GM12891 (cell line): ENCODE data around the gene CES3. TPM values are rescaled to one million over a fixed set of nuclear protein-coding genes. Genes with fewer than 3 reads are reported as not detected.

Source experiments
- DNase-seq: peaks from one replicate; pipeline ENCODE4 v3.0.0; 2011; ENCODE audit warnings: low spot score; ENCODE audit not compliant: insufficient read length
- FAIRE-seq: peaks from 2 replicates; lab custom pipeline; 2011; peaks lifted over from hg19 to GRCh38; lab: Jason Lieb, UNC
- PAX5 ChIP-seq: IDR thresholded peaks from 2 replicates; pipeline ENCODE4 v1.6.1; 2011; ENCODE audit warnings: low read length, moderate library complexity, mild to moderate bottlenecking; ENCODE audit not compliant: insufficient read depth, severe bottlenecking
- POLR2A ChIP-seq: IDR thresholded peaks from 2 replicates; pipeline ENCODE4 v1.6.1; 2011; ENCODE audit warnings: low read depth, low read length, control low read depth
- POLR2AphosphoS5 ChIP-seq: IDR thresholded peaks from 2 replicates; pipeline ENCODE4 v1.6.1; 2011; ENCODE audit warnings: low read depth, low read length, control low read depth
- POU2F2 ChIP-seq: IDR thresholded peaks from 2 replicates; pipeline ENCODE4 v1.6.1; 2011; ENCODE audit warnings: low read depth, mild to moderate bottlenecking, control low read depth, low read length, moderate library complexity
- SPI1 ChIP-seq: IDR thresholded peaks from 2 replicates; pipeline ENCODE4 v1.6.1; 2011; ENCODE audit warnings: low read depth, low read length, control low read depth
- TAF1 ChIP-seq: IDR thresholded peaks from 2 replicates; pipeline ENCODE4 v1.6.1; 2011; ENCODE audit warnings: low read depth, low read length, control low read depth
- polyA plus RNA-seq: library from polyadenylated mRNA; unstranded; fragments of >200 nt; gene quantifications from one replicate; pipeline ENCODE4 v1.2.1, GENCODE V29; 2012; ENCODE audit warnings: low read depth, missing spikeins, inconsistent platforms; ENCODE audit not compliant: missing spikeins

Gene CES3, protein sequence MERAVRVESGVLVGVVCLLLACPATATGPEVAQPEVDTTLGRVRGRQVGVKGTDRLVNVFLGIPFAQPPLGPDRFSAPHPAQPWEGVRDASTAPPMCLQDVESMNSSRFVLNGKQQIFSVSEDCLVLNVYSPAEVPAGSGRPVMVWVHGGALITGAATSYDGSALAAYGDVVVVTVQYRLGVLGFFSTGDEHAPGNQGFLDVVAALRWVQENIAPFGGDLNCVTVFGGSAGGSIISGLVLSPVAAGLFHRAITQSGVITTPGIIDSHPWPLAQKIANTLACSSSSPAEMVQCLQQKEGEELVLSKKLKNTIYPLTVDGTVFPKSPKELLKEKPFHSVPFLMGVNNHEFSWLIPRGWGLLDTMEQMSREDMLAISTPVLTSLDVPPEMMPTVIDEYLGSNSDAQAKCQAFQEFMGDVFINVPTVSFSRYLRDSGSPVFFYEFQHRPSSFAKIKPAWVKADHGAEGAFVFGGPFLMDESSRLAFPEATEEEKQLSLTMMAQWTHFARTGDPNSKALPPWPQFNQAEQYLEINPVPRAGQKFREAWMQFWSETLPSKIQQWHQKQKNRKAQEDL
- 0.50 TPM for polyA plus RNA-seq

DNA sequence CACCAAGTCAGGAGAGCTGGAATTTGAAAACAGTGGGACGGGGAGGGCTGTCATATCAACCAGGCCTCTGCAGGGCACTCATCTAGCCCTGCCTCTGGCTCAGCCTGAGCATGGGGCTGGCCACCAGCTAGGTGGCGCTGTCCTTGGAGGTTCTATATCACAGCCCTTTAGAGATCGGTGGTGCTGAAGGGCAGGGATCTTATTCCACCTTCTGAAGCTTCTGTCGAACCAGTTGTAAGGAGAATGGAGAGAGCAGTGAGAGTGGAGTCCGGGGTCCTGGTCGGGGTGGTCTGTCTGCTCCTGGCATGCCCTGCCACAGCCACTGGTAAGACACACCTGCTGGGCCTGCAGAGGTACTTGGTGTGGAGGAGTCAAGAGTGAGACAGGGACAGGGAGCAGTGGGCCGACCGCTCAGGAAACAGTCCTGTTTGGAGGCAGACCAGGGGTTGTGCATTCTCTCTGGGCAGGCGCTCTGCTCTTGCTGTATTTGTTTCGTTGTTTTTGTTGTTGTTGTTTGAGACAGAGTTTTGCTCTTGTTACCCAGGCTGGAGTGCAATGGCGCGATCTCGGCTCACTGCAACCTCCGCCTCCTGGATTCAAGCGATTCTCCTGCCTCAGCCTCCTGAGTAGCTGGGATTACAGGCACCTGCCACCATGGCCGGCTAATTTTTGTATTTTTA is at the start of gene CES3:
Gene CES3 (plus strand): TSS at position 202 of the 680 bp plus-strand sequence. CDS start 42 bp downstream, at position 244.
- FAIRE-seq (peak; percentile 78), DNase-seq (peak; percentile 66)
- TF ChIP-seq POU2F2 (no peak), PAX5 (no peak), POLR2AphosphoS5 (no peak), SPI1 (no peak), TAF1 (no peak)

DNA sequence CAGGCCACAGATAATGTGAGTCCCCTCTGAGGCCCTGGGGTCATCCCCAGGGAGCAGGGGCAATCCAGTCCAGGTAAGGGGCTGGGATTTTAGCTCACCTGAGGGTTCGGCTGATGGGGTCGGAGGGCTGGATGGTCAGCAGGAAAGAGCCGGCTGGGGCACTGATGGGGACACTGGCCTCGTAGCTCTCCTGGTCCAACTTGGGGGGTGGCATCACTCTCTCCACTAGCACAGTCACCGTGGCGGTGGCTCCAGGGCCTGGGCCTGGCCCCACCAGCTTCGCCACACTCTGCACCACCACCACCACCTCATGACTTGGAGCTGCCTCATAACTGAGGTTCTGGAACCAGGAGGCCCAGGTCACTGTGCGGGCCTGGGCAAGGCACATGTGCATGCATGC is 49.3 kb upstream of the CES3 start:
- no peak for FAIRE-seq
- no peak for DNase-seq
- TF ChIP-seq POU2F2 (no peak), PAX5 (no peak), SPI1 (no peak), POLR2A (no peak), TAF1 (no peak), POLR2AphosphoS5 (no peak)

DNA sequence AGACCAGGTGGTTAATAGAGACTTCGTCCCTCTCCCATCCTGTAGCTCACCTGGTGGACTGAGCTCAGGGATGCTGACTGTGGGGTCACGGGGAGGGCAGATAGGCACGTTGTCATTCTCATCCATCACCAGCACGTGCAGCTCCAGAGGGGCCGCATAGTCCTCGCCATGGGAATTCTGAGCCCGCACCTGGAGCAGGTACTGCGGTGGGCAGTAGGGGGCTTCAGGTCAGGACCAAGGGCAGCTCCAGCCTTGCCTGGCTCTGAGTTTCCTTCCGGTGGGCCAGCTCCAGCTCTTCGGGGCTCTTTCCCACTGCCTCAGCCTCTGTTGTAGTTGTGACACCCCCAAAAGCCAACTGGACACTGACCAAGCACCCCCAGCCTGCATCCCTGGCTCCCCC is 48.0 kb upstream of the CES3 start:
- DNase-seq (no peak), FAIRE-seq (no peak)
- no peak for TF ChIP-seq TAF1
- TF ChIP-seq PAX5, result no peak
- no peak for TF ChIP-seq SPI1
- no peak for TF ChIP-seq POU2F2
- TF ChIP-seq POLR2A, result no peak
- TF ChIP-seq POLR2AphosphoS5, result no peak

DNA sequence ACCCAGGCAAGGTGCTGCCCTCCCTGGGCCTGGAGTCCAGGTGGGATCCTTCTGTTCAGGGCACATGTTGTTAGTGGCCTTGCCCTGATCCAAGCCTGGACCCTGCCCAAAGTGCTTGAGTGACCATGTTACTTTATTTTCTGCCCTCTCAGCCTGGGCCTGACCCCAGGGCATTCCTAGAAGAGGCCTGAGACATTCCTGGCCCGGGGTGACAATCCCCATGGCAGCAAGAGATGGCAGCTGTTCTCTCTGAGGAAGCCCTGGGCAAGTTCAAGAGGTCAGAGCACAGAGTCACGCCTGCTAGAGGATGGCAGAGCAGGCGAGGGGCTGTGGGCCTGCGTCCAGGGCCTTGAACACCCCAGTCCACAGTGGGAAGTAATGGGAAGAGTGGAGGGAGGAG is 47.4 kb upstream of the CES3 start:
- DNase-seq, result no peak
- TF ChIP-seq POLR2AphosphoS5, result no peak
- no peak for TF ChIP-seq POLR2A
- no peak for TF ChIP-seq POU2F2
- no peak for TF ChIP-seq SPI1
- TF ChIP-seq TAF1, result no peak
- TF ChIP-seq PAX5, result no peak
- FAIRE-seq, result no peak

DNA sequence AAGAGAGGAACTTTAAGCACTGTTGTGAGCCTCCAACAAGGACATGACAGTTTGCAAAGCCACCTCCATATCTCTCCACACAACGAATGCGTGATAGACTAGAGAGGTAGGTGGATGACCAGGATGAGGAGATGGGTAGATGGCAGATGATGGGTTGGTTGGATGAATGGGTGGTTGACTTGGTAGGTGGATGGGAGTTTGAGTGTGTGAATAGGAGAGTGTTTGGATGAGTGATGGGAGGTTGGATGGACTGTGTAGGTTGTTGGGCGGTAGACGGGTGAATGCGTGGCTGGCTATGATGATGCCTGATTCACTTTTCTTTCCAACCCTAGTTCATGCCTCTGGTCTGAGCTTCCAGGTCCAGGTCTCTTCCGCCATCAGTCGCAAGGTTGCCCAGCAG is 46.5 kb upstream of the CES3 start:
- TF ChIP-seq TAF1 (no peak), POU2F2 (no peak), SPI1 (no peak), POLR2A (no peak), PAX5 (no peak), POLR2AphosphoS5 (no peak)
- DNase-seq (no peak), FAIRE-seq (no peak)

DNA sequence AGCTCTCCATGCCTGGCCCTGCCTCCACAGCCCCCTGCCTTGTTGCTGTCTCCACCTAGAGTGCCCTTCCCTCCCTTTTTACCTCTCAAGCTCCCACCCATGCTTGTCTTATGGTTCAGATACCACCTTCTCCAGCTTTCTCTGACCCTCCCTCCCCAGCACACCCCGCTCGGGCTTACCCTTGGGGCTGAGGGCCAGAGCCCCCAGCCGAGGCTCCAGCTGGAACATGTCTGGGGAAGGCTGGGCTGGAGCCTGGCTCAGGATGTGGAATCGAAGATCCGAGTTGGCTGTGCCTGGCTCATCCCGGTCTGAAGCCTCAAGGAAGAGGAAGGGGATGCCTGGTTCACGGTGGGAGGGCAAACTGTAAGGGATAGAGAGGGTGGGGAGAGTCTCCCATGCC is 46.0 kb upstream of the CES3 start:
- DNase-seq (no peak), FAIRE-seq (no peak)
- no peak for TF ChIP-seq TAF1
- no peak for TF ChIP-seq POLR2AphosphoS5

DNA sequence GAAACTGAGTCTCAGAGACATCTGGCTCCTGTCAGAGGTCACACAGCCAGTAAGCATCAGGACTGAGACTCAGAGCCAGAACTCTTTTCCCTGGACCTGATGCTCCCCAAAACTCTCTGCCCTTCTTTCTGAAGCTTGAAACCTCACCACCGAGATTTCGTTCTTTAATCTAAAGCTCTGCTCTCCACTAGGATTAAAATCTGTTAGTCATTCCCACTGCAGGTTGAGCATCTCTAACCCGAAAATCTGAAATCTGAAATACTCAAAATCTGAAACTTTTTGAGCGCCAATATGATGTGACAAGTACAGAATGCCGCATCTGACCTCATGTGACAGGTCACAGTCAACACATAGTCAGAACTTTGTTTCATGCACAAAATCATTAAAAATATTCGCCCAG is 44.5 kb upstream of the CES3 start:
- FAIRE-seq, result no peak
- no peak for TF ChIP-seq POU2F2
- no peak for TF ChIP-seq POLR2A
- no peak for TF ChIP-seq SPI1
- no peak for TF ChIP-seq TAF1
- no peak for TF ChIP-seq POLR2AphosphoS5
- no peak for TF ChIP-seq PAX5
- no peak for DNase-seq

DNA sequence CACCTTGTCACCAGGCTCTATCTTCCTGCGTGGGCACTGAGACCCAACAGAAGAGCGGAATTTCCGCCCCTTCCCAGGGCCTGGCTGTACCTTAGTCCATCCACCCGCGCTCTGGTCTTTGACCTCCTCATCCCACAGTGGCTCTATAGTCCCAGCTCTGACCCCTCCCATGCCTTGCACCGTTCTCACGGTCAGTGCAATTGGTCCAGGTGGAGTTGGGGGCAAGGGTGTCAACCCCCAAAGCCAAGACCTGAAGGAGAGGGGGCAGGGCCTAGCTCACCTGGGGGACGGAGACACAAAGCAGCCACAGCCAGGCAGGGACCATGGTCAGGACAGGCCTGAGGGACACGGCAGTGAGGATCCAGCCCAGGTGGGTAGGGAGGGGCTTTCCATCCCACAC is 43.3 kb upstream of the CES3 start:
- TF ChIP-seq POLR2A (no peak), TAF1 (no peak), PAX5 (no peak), POU2F2 (no peak), POLR2AphosphoS5 (no peak), SPI1 (no peak)
- no peak for DNase-seq

DNA sequence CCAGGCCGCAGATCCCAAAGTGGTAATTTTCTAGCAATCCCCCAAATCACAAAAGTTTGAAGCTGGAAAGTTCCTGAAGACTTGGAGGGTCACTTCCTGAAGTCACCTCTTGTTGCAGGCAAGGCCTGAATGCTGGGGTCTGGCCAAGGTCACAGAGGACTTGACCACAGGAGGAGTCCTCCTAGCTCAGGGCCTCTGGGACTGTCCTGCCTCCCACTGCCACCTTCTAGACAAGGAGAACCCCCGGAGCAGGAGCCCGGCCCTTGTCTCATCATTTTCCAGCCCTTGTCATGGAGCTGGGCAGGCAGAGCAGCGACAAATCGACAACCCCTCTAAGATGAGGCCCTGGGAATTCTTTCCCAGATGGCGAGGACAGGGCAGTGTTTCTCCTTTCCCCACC is 42.7 kb upstream of the CES3 start:
- TF ChIP-seq POLR2AphosphoS5, result no peak
- no peak for TF ChIP-seq PAX5
- TF ChIP-seq POU2F2, result no peak
- FAIRE-seq (no peak), DNase-seq (no peak)

More for the DNA sequence above, 43.3 kb upstream of the CES3 start:
- no peak for FAIRE-seq
